Heart right ventricle (tissue), 16 donors: ENCODE results near the gene HDAC2. TPM values are rescaled to one million over a fixed set of nuclear protein-coding genes. Genes with fewer than 3 reads are reported as not detected.

Experiments
- ATAC-seq, 8 donors: fragments of 200-7000 bp; cut with Tn5 transposase; one replicate each; pipeline ENCODE4 v1.9.1; 2020; ENCODE audit warnings: mild to moderate bottlenecking in 8 of 8, moderate library complexity in 8 of 8, moderate number of reproducible peaks in 1 of 8
- DNase-seq, 2 donors: peaks; one replicate each; pipeline ENCODE4 v3.0.0-alpha.2; 2020
- H3K27ac ChIP-seq, 10 donors: fragments of 200-600 bp; sonication (generic) in 2 of 10; one replicate each; pipeline versions ENCODE4 v1.5.0 to v1.8.0; 2020 to 2022; ENCODE audit warnings: mild to moderate bottlenecking in 3 of 10
- H3K27me3 ChIP-seq, 7 donors: fragments of 200-600 bp; one replicate each; pipeline ENCODE4 v1.8.0; 2021 to 2022; ENCODE audit warnings: mild to moderate bottlenecking in 2 of 7
- H3K36me3 ChIP-seq, 9 donors: fragments of 200-600 bp; sonication (generic) in 1 of 9; one replicate each; pipeline versions ENCODE4 v1.5.0 to v1.8.0; 2020 to 2022; ENCODE audit warnings: mild to moderate bottlenecking in 2 of 9
- H3K4me1 ChIP-seq, 9 donors: fragments of 200-600 bp; sonication (generic) in 1 of 9; one replicate each; pipeline versions ENCODE4 v1.5.0 to v1.8.0; 2020 to 2022; ENCODE audit warnings: mild to moderate bottlenecking in 4 of 9
- H3K4me3 ChIP-seq, 10 donors: fragments of 200-600 bp; sonication (generic) in 2 of 10; one replicate each; pipeline versions ENCODE4 v1.5.0 to v1.8.0; 2020 to 2022; ENCODE audit warnings: mild to moderate bottlenecking in 7 of 10, moderate library complexity in 2 of 10
- H3K9me3 ChIP-seq, 11 donors: fragments of 200-600 bp in 10 of 11; sonication (generic) in 2 of 11; one replicate each; pipeline versions ENCODE4 v1.5.0 to v1.8.0; 2013 to 2022; ENCODE audit warnings: mild to moderate bottlenecking in 2 of 11, control low read depth in 1 of 11, moderate library complexity in 1 of 11
- WGBS, 2 donors: extraction: QIAGEN DNeasy Blood & Tissue Kit; methylation state at CpG; one replicate each; pipeline ENCODE4 v1.1.7; 2013; ENCODE audit warnings: inconsistent platforms in 1 of 2; 5-methylcytosine and 5-hydroxymethylcytosine counted together
- intact Hi-C, 10 donors: fragments of 100-400 bp; cut with DNase I; formaldehyde crosslinking; loops; one replicate each; pipeline versions ENCODE4 v1.11.1 to v1.14.2; 2022
- polyA plus RNA-seq, 2 donors: library from polyadenylated mRNA; stranded (reverse); fragments of 200-250 nt; gene quantifications; one replicate each; pipeline ENCODE4 v1.2.3, GENCODE V29; 2013
- total RNA-seq, 10 donors: library from RNA; stranded (reverse); fragmentation: NEBNext Ultra II Directional in 3 of 10; extraction: Animal tissue kit (Norgen Biotek cat#: 25700) in 3 of 10; gene quantifications; one replicate each; pipeline versions ENCODE4 v1.2.1 to v1.2.4, GENCODE V29; 2021 to 2023
- TF ChIP-seq, protein P1 (sequence below), 9 donors: fragments of 200-600 bp; sonication (generic) in 2 of 9; IDR thresholded peaks; one replicate each; pipeline versions ENCODE4 v1.5.0 to v1.8.0; 2021 to 2022; ENCODE audit warnings: antibody characterized with exemption in 9 of 9, mild to moderate bottlenecking in 5 of 9, moderate library complexity in 1 of 9
- donor health status: Arrhythmogenic right ventricular cardiomyopathy.
- donor health status: ischemic (EF 13 %, LVEDD 7.1; RV severe dilation, severe dysfunction).
- donor health status: healthy with polysubstance abuse.
- donor health status: DM: no; HTN: yes; CAD: no.
- donor health status: DM: no; HTN: no; CAD: no.
- donor health status: ischemic (EF 25% LVEDD 6.9; RV normal size, moderate dysfunction).
- donor health status: ischemic (EF 25% LVEDD 5.7; RV mildly dilated, moderate dysfunction).
- donor health status: healthy.
- donor health status: DM: yes; HTN: yes; CAD: no.
- donor health status: Ischemic cardiomyopathy.
- donor health status: ischemic (EF 35%, LVEDD 5.7; RV mildly dilated, moderate dysfunction).
- donor health status: nonischemic (EF 11% LVEDD 7.7; RV severe dilation, severe dysfunction).
- donor health status: DM: yes; HTN: yes; CAD: no.
- donor health status: PGD.
- donor health status: ischemic (EF 29% LVEDD 5.4; RV normal size, mild dysfunction).
- donor health status: nonischemic (EF 23%, LVEDD 6.1; RV moderate dilation, normal function).

The HDAC2 gene
- total and polyA plus RNA-seq, 12 donors: 23.2 to 60.2 (median 46.2) TPM

GRCh38 chr6:114001354-114001753 is 30.4 kb upstream of the HDAC2 start:
- intact Hi-C loops: no loop called here
- ATAC-seq: no peak
- H3K9me3 ChIP-seq: peaks cover 0 to 4% (median 0%) of the 10 kb centered on the region in 11 donors

GRCh38 chr6:114000069-114000468 is 29.1 kb upstream of the HDAC2 start:
- no peak overlapping the region for H3K27ac ChIP-seq
- H3K9me3 ChIP-seq: peaks cover 0 to 4% (median 0%) of the 10 kb centered on the region in 11 donors
- H3K36me3 ChIP-seq: no peaks in the 10 kb centered on the region
- 73 to 85% methylated on average over 2 of the region's 2 CpGs for WGBS, 2 donors
- peaks cover 0 to 26% (median 13%) of the 10 kb centered on the region in 9 donors for H3K4me1 ChIP-seq
- H3K27me3 ChIP-seq: no peaks in the 10 kb centered on the region
- TF ChIP-seq, protein P1, sequence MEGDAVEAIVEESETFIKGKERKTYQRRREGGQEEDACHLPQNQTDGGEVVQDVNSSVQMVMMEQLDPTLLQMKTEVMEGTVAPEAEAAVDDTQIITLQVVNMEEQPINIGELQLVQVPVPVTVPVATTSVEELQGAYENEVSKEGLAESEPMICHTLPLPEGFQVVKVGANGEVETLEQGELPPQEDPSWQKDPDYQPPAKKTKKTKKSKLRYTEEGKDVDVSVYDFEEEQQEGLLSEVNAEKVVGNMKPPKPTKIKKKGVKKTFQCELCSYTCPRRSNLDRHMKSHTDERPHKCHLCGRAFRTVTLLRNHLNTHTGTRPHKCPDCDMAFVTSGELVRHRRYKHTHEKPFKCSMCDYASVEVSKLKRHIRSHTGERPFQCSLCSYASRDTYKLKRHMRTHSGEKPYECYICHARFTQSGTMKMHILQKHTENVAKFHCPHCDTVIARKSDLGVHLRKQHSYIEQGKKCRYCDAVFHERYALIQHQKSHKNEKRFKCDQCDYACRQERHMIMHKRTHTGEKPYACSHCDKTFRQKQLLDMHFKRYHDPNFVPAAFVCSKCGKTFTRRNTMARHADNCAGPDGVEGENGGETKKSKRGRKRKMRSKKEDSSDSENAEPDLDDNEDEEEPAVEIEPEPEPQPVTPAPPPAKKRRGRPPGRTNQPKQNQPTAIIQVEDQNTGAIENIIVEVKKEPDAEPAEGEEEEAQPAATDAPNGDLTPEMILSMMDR (IDR thresholded peaks at IDR 0.05): no peak
- intact Hi-C loops: no loop called here
- H3K4me3 ChIP-seq: no peak overlapping the region
- ATAC-seq (no peak), DNase-seq (no peak)

More at GRCh38 chr6:114001354-114001753, 30.4 kb upstream of the HDAC2 start:
- TF ChIP-seq, protein P1 (IDR thresholded peaks at IDR 0.05): no peak
- Histone ChIP-seq H3K27me3 (no peaks in the 10 kb centered on the region), H3K4me1 (peaks cover 0 to 14% (median 5%) of the 10 kb centered on the region in 9 donors), H3K4me3 (no peak overlapping the region), H3K27ac (no peak overlapping the region), H3K36me3 (no peaks in the 10 kb centered on the region)
- DNase-seq: no peak

DNA sequence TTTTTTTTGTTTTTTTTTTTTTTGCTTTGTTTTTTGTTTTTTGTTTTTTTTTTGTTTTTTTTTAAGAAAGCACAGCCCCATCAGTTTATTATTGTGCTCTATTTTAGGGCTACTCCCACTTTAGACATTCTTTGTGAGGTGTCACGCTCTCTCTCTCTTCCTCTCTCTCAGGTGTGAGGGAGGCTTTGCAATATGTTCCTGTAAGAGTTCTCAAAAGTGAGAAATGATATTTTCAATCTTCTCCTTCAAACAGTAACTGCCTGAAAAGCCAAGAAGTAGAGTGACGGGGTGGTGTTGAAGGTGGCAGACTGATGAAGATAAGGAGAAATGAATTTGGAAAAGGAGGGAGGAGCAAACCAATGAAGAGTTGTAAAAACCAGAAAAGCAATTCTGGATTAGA is 28.3 kb upstream of the HDAC2 start:
- H3K27ac ChIP-seq: no peak overlapping the region
- intact Hi-C loops: loop anchor here in 3 of 10 donors (10.0 kb wide), 2 partner anchors 106 to 306 kb away; no protein-coding TSS in a partner anchor
- no peaks in the 10 kb centered on the region for H3K27me3 ChIP-seq
- ATAC-seq: no peak
- DNase-seq: no peak
- TF ChIP-seq, protein P1 (IDR thresholded peaks at IDR 0.05): no peak
- H3K4me1 ChIP-seq: peaks cover 0 to 32% (median 16%) of the 10 kb centered on the region in 9 donors
- 93 to 97% methylated on average over 2 of the region's 2 CpGs for WGBS, 2 donors
- H3K9me3 ChIP-seq: no peaks in the 10 kb centered on the region
- H3K4me3 ChIP-seq: no peak overlapping the region
- H3K36me3 ChIP-seq: no peaks in the 10 kb centered on the region

- no peak overlapping the region for H3K27ac ChIP-seq
- intact Hi-C loops: loop anchor here in 3 of 10 donors (10.0 kb wide), 2 partner anchors 106 to 306 kb away; no protein-coding TSS in a partner anchor
- ATAC-seq (no peak), DNase-seq (no peak)
- TF ChIP-seq, protein P1 (IDR thresholded peaks at IDR 0.05): no peak
- H3K9me3 ChIP-seq: no peaks in the 10 kb centered on the region
- peaks cover 0 to 32% (median 16%) of the 10 kb centered on the region in 9 donors for H3K4me1 ChIP-seq
- H3K27me3 ChIP-seq: no peaks in the 10 kb centered on the region
- no peak overlapping the region for H3K4me3 ChIP-seq
- no peaks in the 10 kb centered on the region for H3K36me3 ChIP-seq
Observed at GRCh38 chr6:113998811-113999210, 27.9 kb upstream of the HDAC2 start.
